ENCODE results near the gene SSTR5.

SSTR5 gene

GRCh38 chr16:1043881-1044451, 28.6 kb upstream of the SSTR5 start:
- H3K36me3 ChIP-seq (ENCODE audit: control insufficient read depth, insufficient read depth, low read length) = no peaks in the 10 kb centered on the region
- H3K4me3 ChIP-seq (ENCODE audit: low read length) = no peak overlapping the region
- H3K27me3 ChIP-seq (ENCODE audit: control insufficient read depth, insufficient read depth, low read length) = peaks cover 2% of the 10 kb centered on the region

DNA sequence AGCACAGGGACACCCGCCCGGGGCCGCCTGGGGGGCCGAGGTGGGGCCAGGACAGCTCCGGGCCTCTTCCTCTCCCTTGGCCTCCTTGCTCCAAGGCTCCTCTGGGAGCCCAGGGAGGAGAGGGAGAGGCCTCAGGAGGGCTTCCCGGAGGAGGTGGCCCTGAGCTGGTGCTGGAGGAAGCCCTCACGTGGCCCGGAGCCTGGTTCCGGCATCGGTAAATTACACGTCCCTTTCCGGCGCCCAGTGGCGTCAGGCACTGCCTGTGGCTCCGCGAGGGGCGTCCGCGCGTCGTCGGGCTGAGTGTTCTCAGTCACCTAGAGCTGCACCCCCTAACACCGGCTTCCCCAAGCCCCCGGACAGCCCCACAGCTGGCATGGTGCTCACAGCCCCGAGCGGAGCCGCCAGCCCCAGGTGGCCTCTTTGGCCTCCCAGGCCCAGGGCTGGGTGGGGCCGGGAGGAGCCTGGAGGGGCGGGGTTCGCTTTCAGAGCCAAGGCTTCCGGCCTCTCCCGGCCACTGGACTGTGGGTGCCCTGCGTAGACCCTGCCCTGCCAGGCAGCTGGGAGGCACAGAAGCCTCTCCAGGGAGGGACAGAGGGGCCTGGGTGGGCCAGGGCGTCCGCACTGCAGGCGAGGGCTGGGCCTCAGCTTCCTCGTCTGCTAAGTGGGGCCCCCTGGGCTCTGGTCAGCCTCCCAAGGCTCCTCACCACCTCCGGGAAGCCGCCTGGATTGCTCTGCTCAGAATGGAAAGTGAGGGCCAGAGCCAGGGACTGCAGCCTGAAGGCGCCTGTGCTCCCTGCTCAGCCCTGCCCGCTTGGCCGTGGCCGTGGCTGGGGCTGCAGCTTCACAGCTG, 27.9 kb upstream of the SSTR5 start:
- no peak overlapping the region for H3K4me3 ChIP-seq (ENCODE audit: low read length)
- H3K36me3 ChIP-seq (ENCODE audit: control insufficient read depth, insufficient read depth, low read length) = no peaks in the 10 kb centered on the region
- peaks cover 2% of the 10 kb centered on the region for H3K27me3 ChIP-seq (ENCODE audit: control insufficient read depth, insufficient read depth, low read length)
- H3K27ac ChIP-seq (ENCODE audit: low read depth, low read length) = no peak overlapping the region
- H3K9ac ChIP-seq (ENCODE audit: low read length) = no peak overlapping the region
- no peaks in the 10 kb centered on the region for H3K4me1 ChIP-seq (ENCODE audit: control insufficient read depth, insufficient read depth, low read length)

More at GRCh38 chr16:1043881-1044451, 28.6 kb upstream of the SSTR5 start:
- Histone ChIP-seq H3K4me1 (ENCODE audit: control insufficient read depth, insufficient read depth, low read length) (no peaks in the 10 kb centered on the region), H3K9ac (ENCODE audit: low read length) (no peak overlapping the region), H3K27ac (ENCODE audit: low read depth, low read length) (no peak overlapping the region)

- no peak overlapping the region for H3K9ac ChIP-seq (ENCODE audit: low read length)
- H3K27me3 ChIP-seq (ENCODE audit: control insufficient read depth, insufficient read depth, low read length) = peaks cover 2% of the 10 kb centered on the region
- no peak overlapping the region for H3K4me3 ChIP-seq (ENCODE audit: low read length)
- H3K27ac ChIP-seq (ENCODE audit: low read depth, low read length) = no peak overlapping the region
- no peaks in the 10 kb centered on the region for H3K4me1 ChIP-seq (ENCODE audit: control insufficient read depth, insufficient read depth, low read length)
- H3K36me3 ChIP-seq (ENCODE audit: control insufficient read depth, insufficient read depth, low read length) = no peaks in the 10 kb centered on the region
Measured at GRCh38 chr16:1045310-1045992, 27.1 kb upstream of the SSTR5 start.

DNA sequence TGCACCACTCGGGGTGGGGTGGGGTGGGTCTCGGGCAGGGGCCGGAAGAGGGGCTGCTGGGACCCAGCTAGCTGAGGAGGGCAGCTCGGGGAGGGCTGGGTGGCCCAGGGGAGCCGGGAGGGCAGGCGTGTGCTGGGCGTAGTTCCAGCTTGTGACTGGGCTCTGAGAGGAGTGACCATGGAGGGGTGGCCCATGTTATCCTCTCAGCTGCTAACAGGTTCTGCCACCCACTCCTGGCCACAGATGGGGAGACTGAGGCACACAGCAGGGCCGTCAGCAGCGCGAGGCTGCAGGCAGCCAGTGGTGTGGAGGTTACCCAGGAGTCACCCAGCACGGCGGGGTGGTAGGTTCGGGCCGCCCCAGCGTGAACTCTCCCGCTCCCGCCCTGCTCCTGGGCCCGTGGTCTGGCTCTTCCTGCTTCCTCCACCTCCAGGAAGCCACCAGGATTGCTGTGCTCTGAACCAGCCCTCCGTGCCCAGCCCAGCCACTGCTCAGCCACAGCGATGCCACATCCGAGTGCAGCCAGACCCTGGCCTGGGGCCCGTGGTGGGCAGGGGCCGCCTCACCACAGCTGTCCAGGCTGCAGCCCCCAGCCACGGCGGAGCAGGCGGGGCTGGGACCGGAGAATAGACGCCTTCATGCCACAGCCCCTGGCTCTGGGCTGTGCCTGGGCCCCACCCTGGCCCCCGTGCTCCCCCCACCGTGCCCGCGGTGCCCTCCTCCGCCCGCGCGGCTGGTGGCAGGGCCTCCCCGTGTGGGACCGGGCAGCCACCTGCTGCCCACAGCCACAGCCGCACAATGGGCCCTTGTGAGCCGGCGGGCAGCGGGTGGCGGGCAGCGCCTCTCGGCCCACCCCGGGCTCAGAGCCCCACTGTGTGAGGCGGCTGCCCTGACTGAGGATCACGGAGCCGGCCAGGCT, 26.3 kb upstream of the SSTR5 start:
- Histone ChIP-seq H3K36me3 (ENCODE audit: control insufficient read depth, insufficient read depth, low read length) (no peaks in the 10 kb centered on the region), H3K4me3 (ENCODE audit: low read length) (no peak overlapping the region), H3K9ac (ENCODE audit: low read length) (no peak overlapping the region), H3K27ac (ENCODE audit: low read depth, low read length) (no peak overlapping the region), H3K27me3 (ENCODE audit: control insufficient read depth, insufficient read depth, low read length) (peaks cover 2% of the 10 kb centered on the region), H3K4me1 (ENCODE audit: control insufficient read depth, insufficient read depth, low read length) (no peaks in the 10 kb centered on the region)

DNA sequence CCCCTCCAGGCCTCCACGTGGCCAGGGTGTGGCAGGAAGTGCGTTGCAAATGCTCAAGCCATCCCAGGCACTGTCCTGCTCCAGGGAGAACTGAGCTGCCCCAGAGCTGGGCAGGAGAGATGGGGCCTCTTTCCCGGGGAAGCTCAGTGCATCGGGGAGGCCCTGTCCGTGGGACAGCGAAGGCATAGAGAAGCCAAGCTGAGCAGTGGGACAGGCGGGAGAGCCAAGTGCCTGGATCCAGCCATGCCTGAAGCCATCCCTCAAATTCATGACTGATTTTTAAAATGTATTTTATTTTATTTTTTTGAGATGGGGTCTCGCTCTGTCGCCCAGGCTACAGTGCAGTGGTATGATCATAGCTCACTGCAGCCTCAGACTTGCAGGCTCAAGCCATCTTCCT, 25.4 kb upstream of the SSTR5 start:
- Histone ChIP-seq H3K27ac (ENCODE audit: low read depth, low read length) (no peak overlapping the region), H3K9ac (ENCODE audit: low read length) (no peak overlapping the region), H3K36me3 (ENCODE audit: control insufficient read depth, insufficient read depth, low read length) (no peaks in the 10 kb centered on the region), H3K4me1 (ENCODE audit: control insufficient read depth, insufficient read depth, low read length) (no peaks in the 10 kb centered on the region), H3K4me3 (ENCODE audit: low read length) (no peak overlapping the region), H3K27me3 (ENCODE audit: control insufficient read depth, insufficient read depth, low read length) (peaks cover 2% of the 10 kb centered on the region)

DNA sequence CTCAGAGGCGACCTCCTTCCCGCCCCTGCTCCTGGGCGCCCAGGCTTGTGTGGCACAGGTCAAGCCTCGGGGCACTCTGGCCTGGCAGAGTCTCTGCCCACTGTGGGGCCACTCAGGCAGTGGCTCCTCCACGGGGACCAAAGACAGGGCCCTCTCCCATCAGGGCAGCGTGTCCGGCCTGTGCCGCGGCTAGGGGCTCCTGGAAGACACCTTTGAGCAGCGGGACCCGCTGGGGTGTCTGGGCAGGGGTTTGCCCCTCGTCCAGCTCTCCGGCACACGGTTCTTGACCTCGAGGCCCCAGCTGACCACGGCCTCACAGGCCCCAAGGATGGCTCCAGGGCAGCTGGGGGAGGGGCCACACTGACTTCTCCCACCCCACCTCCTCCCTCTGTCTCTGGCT, 24.7 kb upstream of the SSTR5 start:
- Histone ChIP-seq H3K9ac (ENCODE audit: low read length) (no peak overlapping the region), H3K27ac (ENCODE audit: low read depth, low read length) (no peak overlapping the region), H3K36me3 (ENCODE audit: control insufficient read depth, insufficient read depth, low read length) (no peaks in the 10 kb centered on the region), H3K4me3 (ENCODE audit: low read length) (no peak overlapping the region), H3K27me3 (ENCODE audit: control insufficient read depth, insufficient read depth, low read length) (peaks cover 2% of the 10 kb centered on the region), H3K4me1 (ENCODE audit: control insufficient read depth, insufficient read depth, low read length) (no peaks in the 10 kb centered on the region)

DNA sequence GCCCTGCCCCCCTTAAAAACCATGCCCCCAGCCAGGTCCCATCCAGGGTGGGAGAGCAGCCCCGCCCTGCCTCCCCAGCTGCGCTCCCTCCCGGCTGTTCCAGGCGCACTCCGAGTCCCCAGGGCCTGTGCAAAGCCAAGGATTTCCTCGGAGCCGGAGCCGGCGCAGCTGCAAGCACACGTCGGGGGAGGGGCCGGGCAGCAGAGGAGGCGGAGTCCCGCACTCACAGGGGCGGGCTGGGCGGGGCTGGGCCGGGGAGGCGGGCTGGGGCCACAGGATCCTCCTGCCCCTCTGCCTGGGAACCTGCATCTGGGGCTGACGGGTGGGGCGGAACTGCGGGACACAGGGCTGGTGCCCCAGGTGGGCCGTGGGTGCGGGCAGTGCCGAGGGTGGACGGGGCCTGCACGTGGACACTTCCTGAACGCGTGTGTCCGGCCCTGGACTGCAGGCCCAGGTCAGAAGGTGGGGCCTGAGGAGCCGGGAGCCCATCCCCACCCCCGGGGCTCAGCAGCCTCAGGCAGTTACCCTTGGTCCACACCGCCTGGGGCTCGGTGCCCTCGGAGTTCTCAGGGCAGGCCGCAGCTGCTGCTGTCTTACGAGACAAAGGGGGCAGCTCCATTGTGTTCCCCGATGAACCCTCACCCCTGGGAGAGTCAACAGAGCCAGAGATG, 24.0 kb upstream of the SSTR5 start:
- no peak overlapping the region for H3K9ac ChIP-seq (ENCODE audit: low read length)
- no peaks in the 10 kb centered on the region for H3K36me3 ChIP-seq (ENCODE audit: control insufficient read depth, insufficient read depth, low read length)
- H3K4me1 ChIP-seq (ENCODE audit: control insufficient read depth, insufficient read depth, low read length) = no peaks in the 10 kb centered on the region
- peaks cover 2% of the 10 kb centered on the region for H3K27me3 ChIP-seq (ENCODE audit: control insufficient read depth, insufficient read depth, low read length)
- no peak overlapping the region for H3K4me3 ChIP-seq (ENCODE audit: low read length)
- no peak overlapping the region for H3K27ac ChIP-seq (ENCODE audit: low read depth, low read length)

DNA sequence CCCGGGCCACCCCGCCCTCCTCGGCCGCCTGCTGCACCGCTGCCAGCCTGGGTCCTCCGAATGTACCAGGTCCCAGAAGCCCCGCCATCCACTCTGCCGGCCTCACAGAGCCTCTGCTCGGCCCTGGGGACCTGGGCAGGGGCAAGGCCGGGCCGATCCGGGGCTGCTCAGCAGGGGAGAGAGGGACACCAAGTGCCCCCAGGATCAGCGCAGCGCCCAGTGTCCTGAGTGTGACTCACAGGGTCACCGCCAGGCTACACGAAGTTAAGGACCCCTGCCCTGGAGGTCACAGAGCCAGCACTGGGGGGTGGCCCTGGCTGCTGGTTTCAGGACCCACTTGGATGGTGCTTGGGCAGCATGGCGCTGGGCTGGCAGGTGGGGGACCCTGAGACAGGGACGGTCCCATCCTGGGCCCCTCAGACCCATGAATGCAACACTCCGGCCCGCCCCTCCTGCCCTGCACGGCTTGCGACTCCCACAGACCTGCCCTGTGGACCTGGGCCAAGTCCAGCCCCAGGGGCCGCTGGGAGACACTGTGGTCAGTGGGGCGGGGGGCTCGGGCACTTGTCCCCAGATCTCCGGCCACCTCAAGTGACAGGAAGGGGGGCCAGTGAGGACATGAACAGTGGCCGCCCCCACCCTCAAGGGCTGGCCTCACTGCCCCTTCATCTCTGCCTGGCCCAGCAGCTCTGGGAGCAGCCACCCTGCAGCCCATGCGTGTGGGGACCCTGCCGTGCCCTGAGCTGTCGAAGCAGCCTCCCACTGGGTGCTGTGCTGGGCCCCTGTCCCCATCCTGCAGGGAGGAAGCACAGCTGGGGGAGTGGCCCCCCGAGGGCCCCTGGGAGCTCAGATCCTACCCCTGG, 23.2 kb upstream of the SSTR5 start:
- no peak overlapping the region for H3K27ac ChIP-seq (ENCODE audit: low read depth, low read length)
- no peaks in the 10 kb centered on the region for H3K4me1 ChIP-seq (ENCODE audit: control insufficient read depth, insufficient read depth, low read length)
- H3K9ac ChIP-seq (ENCODE audit: low read length) = no peak overlapping the region
- H3K4me3 ChIP-seq (ENCODE audit: low read length) = no peak overlapping the region
- H3K27me3 ChIP-seq (ENCODE audit: control insufficient read depth, insufficient read depth, low read length) = peaks cover 2% of the 10 kb centered on the region
- no peaks in the 10 kb centered on the region for H3K36me3 ChIP-seq (ENCODE audit: control insufficient read depth, insufficient read depth, low read length)

DNA sequence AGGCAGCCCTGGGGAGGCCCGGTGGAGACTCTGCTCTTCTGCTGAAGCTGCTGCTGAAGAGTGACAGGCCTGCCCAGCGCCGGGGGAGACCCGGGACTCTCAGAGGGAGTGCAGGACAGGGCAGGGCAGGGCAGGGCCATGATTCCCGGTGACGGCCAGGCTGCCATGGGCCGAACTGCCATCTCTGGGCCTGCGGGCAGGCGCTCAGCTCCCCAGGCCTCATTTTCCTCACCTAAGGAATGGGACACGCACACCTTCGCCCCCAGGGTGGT, 22.6 kb upstream of the SSTR5 start:
- H3K36me3 ChIP-seq (ENCODE audit: control insufficient read depth, insufficient read depth, low read length) = no peaks in the 10 kb centered on the region
- H3K4me3 ChIP-seq (ENCODE audit: low read length) = no peak overlapping the region
- H3K27ac ChIP-seq (ENCODE audit: low read depth, low read length) = no peak overlapping the region
- peaks cover 2% of the 10 kb centered on the region for H3K27me3 ChIP-seq (ENCODE audit: control insufficient read depth, insufficient read depth, low read length)
- H3K4me1 ChIP-seq (ENCODE audit: control insufficient read depth, insufficient read depth, low read length) = no peaks in the 10 kb centered on the region
- H3K9ac ChIP-seq (ENCODE audit: low read length) = no peak overlapping the region

DNA sequence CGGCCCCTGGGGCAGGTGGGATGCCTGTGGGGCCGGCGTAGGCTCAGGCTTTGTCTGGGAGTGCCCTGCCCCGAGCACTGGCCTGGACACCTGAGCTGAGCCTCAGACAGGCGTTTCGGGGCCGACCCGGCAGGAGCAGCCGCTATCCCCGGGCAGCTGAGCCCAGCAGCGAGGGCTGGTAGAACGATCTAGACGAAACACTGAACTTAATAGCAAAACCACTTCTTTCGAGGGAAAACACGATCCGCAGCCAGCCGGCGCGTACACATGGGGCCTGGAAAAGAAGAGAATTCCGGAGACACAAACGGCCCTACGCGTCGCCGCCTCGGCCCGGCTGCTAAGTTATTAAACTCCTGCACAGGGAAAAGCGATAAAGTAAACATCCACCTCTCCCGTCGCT, 22.0 kb upstream of the SSTR5 start:
- H3K36me3 ChIP-seq (ENCODE audit: control insufficient read depth, insufficient read depth, low read length) = no peaks in the 10 kb centered on the region
- no peak overlapping the region for H3K4me3 ChIP-seq (ENCODE audit: low read length)
- H3K4me1 ChIP-seq (ENCODE audit: control insufficient read depth, insufficient read depth, low read length) = no peaks in the 10 kb centered on the region
- H3K27me3 ChIP-seq (ENCODE audit: control insufficient read depth, insufficient read depth, low read length) = peaks cover 2% of the 10 kb centered on the region
- no peak overlapping the region for H3K9ac ChIP-seq (ENCODE audit: low read length)
- H3K27ac ChIP-seq (ENCODE audit: low read depth, low read length) = no peak overlapping the region

DNA sequence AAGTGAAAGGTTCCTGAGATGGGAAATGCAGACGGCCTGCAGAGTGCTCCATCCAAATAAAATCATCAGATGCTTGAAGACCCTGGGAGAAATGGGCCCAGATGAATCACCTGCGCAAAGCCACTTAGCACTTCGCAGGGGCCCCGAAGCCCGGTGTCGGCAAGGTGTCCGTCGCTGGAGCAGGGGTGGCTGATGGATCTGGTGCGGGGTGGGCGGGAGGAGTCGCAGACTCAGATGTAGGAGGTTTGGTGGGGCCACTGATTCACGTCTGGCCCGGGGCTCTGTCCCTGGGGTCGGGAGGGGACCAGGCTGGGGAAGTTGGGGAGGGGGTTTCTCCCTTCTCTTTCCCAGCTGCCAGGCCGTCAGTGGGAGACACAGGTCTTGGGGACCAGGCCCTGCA, 21.6 kb upstream of the SSTR5 start:
- Histone ChIP-seq H3K36me3 (ENCODE audit: control insufficient read depth, insufficient read depth, low read length) (no peaks in the 10 kb centered on the region), H3K9ac (ENCODE audit: low read length) (no peak overlapping the region), H3K4me3 (ENCODE audit: low read length) (no peak overlapping the region), H3K27me3 (ENCODE audit: control insufficient read depth, insufficient read depth, low read length) (peaks cover 2% of the 10 kb centered on the region), H3K27ac (ENCODE audit: low read depth, low read length) (no peak overlapping the region), H3K4me1 (ENCODE audit: control insufficient read depth, insufficient read depth, low read length) (no peaks in the 10 kb centered on the region)
